HepG2 (cell line): Measurements from ENCODE around the gene RGS19. TPM values are rescaled to one million over a fixed set of nuclear protein-coding genes. Genes with fewer than 3 reads are reported as not detected.

ENCODE experiments used
- AGO1 ChIP-seq: fragments of 200-400 bp; formaldehyde crosslinking; IDR thresholded peaks from 2 replicates; pipeline ENCODE4 v1.6.1; 2017; ENCODE audit warnings: mild to moderate bottlenecking, low read depth, low read length, moderate library complexity; ENCODE audit not compliant: poor library complexity, severe bottlenecking
- FIP1L1 ChIP-seq: fragments of 200-400 bp; formaldehyde crosslinking; IDR thresholded peaks from 2 replicates; pipeline ENCODE4 v1.6.1; 2018; ENCODE audit warnings: low read depth, mild to moderate bottlenecking, low read length, moderate library complexity, borderline replicate concordance; ENCODE audit not compliant: insufficient read depth
- HOXA9 ChIP-seq: sonication (generic); formaldehyde crosslinking; IDR thresholded peaks from 2 replicates; pipeline ENCODE4 v1.8.1; 2022; ENCODE audit warnings: missing genetic modification reagents, mild to moderate bottlenecking, moderate library complexity, borderline replicate concordance
- KDM2A ChIP-seq: sonication (generic); formaldehyde crosslinking; IDR thresholded peaks from 2 replicates; pipeline ENCODE4 v1.4.0; 2020; ENCODE audit warnings: low read depth, missing genetic modification reagents, borderline replicate concordance
- KLF13 ChIP-seq: sonication (generic); formaldehyde crosslinking; IDR thresholded peaks from 2 replicates; pipeline ENCODE4 v1.4.0; 2020; ENCODE audit warnings: mild to moderate bottlenecking, missing genetic modification reagents
- NFE2 ChIP-seq: sonication (generic); formaldehyde crosslinking; IDR thresholded peaks from 2 replicates; pipeline ENCODE4 v1.4.0; 2020; ENCODE audit warnings: missing genetic modification reagents
- RFX5 ChIP-seq: IDR thresholded peaks from 2 replicates; pipeline ENCODE4 v1.6.1; 2011; ENCODE audit warnings: low read depth, low read length, improper control_type of control experiment
- RXRB ChIP-seq: IDR thresholded peaks from 2 replicates; pipeline ENCODE4 v1.6.1; 2016; ENCODE audit warnings: borderline replicate concordance, missing genetic modification reagents, missing compliant biosample characterization
- SUZ12 ChIP-seq: fragments of 150-350 bp; IDR thresholded peaks from 2 replicates; pipeline ENCODE4 v1.6.1; 2014; ENCODE audit warnings: low read depth, low read length
- ZMYM3 ChIP-seq: sonication (generic); formaldehyde crosslinking; IDR thresholded peaks from 2 replicates; pipeline ENCODE4 v1.5.1; 2020; ENCODE audit warnings: mild to moderate bottlenecking, missing genetic modification reagents
- ZNF205 ChIP-seq: IDR thresholded peaks from 2 replicates; pipeline ENCODE4 v1.6.1; 2018; ENCODE audit warnings: missing biosample characterization, missing genetic modification reagents
- ZNF207 ChIP-seq: fragments of 450-650 bp; IDR thresholded peaks from 2 replicates; pipeline ENCODE4 v1.6.1; 2016; ENCODE audit warnings: antibody characterized with exemption, borderline replicate concordance
- ZNF430 ChIP-seq: sonication (generic); formaldehyde crosslinking; IDR thresholded peaks from 2 replicates; pipeline ENCODE4 v1.9.0; 2021; ENCODE audit warnings: mild to moderate bottlenecking, missing genetic modification reagents
- ZNF557 ChIP-seq: sonication (generic); formaldehyde crosslinking; IDR thresholded peaks from 2 replicates; pipeline ENCODE4 v1.4.0; 2020; ENCODE audit warnings: missing genetic modification reagents
- ZNF558 ChIP-seq: sonication (generic); formaldehyde crosslinking; IDR thresholded peaks from 2 replicates; pipeline ENCODE4 v1.9.0; 2022; ENCODE audit warnings: mild to moderate bottlenecking, missing genetic modification reagents, borderline replicate concordance
- ZNF709 ChIP-seq: sonication (generic); formaldehyde crosslinking; IDR thresholded peaks from 2 replicates; pipeline ENCODE4 v1.5.0; 2020; ENCODE audit warnings: mild to moderate bottlenecking, missing genetic modification reagents
- ZNF761 ChIP-seq: sonication (generic); formaldehyde crosslinking; conservative IDR thresholded peaks from 2 replicates; pipeline ENCODE4 v1.4.0; 2020; ENCODE audit warnings: mild to moderate bottlenecking, missing genetic modification reagents
- polyA plus RNA-seq, 8 experiments: library from polyadenylated mRNA; depleted of rRNA in 3 of 8; stranded (reverse) in 7 of 8; unstranded in 1 of 8; fragments of >200 nt; fragmentation: Illumina TruSeq in 4 of 8; extraction: Trizol in 4 of 8; gene quantifications; 2 replicates each; pipeline versions ENCODE4 v1.2.1 to v1.2.3, GENCODE V29; 2011 to 2016; ENCODE audit warnings: low read depth in 4 of 8, missing spikeins in 1 of 8, mixed read lengths in 1 of 8; ENCODE audit not compliant: insufficient read depth in 1 of 8
- total RNA-seq, 5 experiments: library from RNA; depleted of rRNA; stranded (reverse); fragments of >200 nt; fragmentation: Illumina TruSeq; extraction: Trizol; gene quantifications; 2 replicates each; pipeline ENCODE4 v1.2.3, GENCODE V29; 2016; ENCODE audit warnings: low read depth in 1 of 5
- TF ChIP-seq, protein P1 (sequence below): sonication (generic); formaldehyde crosslinking; IDR thresholded peaks from 2 replicates; pipeline ENCODE4; 2020; ENCODE audit warnings: missing genetic modification reagents, mild to moderate bottlenecking, borderline replicate concordance
- TF ChIP-seq, protein P2 (sequence below): sonication (generic); formaldehyde crosslinking; IDR thresholded peaks from 2 replicates; pipeline ENCODE4 v1.5.0; 2020; ENCODE audit warnings: missing genetic modification reagents
- TF ChIP-seq, protein P3 (sequence below): IDR thresholded peaks from 2 replicates; pipeline ENCODE4 v1.6.1; 2016; ENCODE audit warnings: missing compliant biosample characterization, missing genetic modification reagents, borderline replicate concordance

Gene RGS19
- total and polyA plus RNA-seq, 2 of the 13 experiments (the other 11 are each of a cell fraction or from before 2014, with no cell fraction given): 10.7 to 11.9 TPM

DNA sequence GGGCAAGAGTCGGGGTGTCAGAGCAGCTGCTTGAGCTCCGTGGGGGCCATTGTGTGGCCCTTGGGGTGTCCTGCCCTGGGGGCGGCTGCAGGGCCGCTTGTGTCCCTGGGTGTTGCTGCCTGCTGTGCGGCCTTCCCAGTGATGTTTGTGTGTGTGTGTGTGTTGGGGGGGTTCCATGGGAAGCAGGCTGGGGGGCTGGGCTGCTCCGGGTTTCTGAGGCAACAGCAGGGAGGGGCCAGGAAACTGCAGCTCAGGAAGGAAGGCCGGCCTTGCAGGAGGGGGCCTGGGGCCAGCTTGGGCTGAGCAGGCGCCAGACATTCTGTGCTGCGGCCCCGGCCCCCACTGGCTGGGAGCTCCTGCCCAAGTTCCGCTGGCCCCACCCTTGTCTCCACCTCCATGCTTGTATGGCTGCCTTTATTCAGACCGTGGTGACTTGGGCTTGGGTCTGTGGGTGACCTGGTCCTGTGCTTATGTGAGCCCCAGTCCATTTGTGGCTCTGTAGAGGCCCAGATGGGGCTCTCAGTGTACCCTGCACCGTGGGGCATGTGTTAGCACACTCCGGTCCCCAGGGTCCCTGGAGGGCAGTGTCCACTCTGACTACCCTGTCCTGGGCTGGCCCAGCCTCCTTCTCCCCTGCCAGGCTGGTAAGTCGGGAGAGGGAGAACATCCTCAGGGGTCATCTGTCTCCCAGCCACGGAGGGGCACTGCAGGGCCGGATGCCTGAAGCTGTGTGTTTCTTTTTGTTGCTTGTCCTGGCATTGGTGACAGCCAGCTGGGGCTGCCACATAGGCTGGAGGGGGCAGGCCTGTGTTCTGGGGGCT is 25.3 kb downstream of the RGS19 start (continued):
- TF ChIP-seq, protein P1, sequence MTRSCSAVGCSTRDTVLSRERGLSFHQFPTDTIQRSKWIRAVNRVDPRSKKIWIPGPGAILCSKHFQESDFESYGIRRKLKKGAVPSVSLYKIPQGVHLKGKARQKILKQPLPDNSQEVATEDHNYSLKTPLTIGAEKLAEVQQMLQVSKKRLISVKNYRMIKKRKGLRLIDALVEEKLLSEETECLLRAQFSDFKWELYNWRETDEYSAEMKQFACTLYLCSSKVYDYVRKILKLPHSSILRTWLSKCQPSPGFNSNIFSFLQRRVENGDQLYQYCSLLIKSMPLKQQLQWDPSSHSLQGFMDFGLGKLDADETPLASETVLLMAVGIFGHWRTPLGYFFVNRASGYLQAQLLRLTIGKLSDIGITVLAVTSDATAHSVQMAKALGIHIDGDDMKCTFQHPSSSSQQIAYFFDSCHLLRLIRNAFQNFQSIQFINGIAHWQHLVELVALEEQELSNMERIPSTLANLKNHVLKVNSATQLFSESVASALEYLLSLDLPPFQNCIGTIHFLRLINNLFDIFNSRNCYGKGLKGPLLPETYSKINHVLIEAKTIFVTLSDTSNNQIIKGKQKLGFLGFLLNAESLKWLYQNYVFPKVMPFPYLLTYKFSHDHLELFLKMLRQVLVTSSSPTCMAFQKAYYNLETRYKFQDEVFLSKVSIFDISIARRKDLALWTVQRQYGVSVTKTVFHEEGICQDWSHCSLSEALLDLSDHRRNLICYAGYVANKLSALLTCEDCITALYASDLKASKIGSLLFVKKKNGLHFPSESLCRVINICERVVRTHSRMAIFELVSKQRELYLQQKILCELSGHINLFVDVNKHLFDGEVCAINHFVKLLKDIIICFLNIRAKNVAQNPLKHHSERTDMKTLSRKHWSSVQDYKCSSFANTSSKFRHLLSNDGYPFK (CRISPR knock-in tag): peak; percentile 80; the same call in 1 of the 2 replicates
- TF ChIP-seq ZNF761 (CRISPR knock-in tag): no peak; the same call in none of the 2 replicates
- 0 out of 2 replicates have a peak, but pooled peaks have one; percentile 12 for TF ChIP-seq ZNF709
- TF ChIP-seq, protein P2, sequence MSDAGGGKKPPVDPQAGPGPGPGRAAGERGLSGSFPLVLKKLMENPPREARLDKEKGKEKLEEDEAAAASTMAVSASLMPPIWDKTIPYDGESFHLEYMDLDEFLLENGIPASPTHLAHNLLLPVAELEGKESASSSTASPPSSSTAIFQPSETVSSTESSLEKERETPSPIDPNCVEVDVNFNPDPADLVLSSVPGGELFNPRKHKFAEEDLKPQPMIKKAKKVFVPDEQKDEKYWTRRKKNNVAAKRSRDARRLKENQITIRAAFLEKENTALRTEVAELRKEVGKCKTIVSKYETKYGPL (CRISPR knock-in tag): peak; percentile 56; the same call in 1 of the 2 replicates
- TF ChIP-seq ZMYM3 (CRISPR knock-in tag): peak; percentile 57
- TF ChIP-seq RFX5: peak; percentile 69
- TF ChIP-seq, protein P3, sequence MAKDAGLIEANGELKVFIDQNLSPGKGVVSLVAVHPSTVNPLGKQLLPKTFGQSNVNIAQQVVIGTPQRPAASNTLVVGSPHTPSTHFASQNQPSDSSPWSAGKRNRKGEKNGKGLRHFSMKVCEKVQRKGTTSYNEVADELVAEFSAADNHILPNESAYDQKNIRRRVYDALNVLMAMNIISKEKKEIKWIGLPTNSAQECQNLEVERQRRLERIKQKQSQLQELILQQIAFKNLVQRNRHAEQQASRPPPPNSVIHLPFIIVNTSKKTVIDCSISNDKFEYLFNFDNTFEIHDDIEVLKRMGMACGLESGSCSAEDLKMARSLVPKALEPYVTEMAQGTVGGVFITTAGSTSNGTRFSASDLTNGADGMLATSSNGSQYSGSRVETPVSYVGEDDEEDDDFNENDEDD (CRISPR knock-in tag): peak; percentile 53
- no peak for TF ChIP-seq FIP1L1
- TF ChIP-seq ZNF558 (CRISPR knock-in tag): peak; percentile 53; the same call in 1 of the 2 replicates
- TF ChIP-seq SUZ12: no peak
- peak; percentile 78 for TF ChIP-seq KDM2A (CRISPR knock-in tag)
- TF ChIP-seq ZNF430 (CRISPR knock-in tag): peak; percentile 24; the same call in 1 of the 2 replicates
- TF ChIP-seq AGO1: no peak
- peak; percentile 58; the same call in 1 of the 2 replicates for TF ChIP-seq NFE2
- peak; percentile 77 for TF ChIP-seq RXRB (CRISPR knock-in tag)
- TF ChIP-seq KLF13 (CRISPR knock-in tag): no peak; the same call in 1 of the 2 replicates
- TF ChIP-seq ZNF207: no peak
- no peak for TF ChIP-seq HOXA9 (CRISPR knock-in tag)
- TF ChIP-seq ZNF557 (CRISPR knock-in tag): peak; percentile 70; the same call in 1 of the 2 replicates
- peak; percentile 88 for TF ChIP-seq ZNF205 (CRISPR knock-in tag)
